Measurements from ENCODE around the gene ANXA11.

GRCh38 chr10:80207768-80208370 is 2.5 kb upstream of the ANXA11 start:
- TF ChIP-seq RAD21 (IDR thresholded peaks at IDR 0.05; ENCODE audit: low read depth) (no peak), EZH2 (IDR thresholded peaks at IDR 0.05) (no peak), CTCF (IDR thresholded peaks at IDR 0.05 in 2 of 3, conservative IDR thresholded peaks at IDR 0.05 in 1 of 3; ENCODE audit: borderline replicate concordance in 1 of 3, insufficient read depth in 1 of 3, low read depth in 2 of 3, low read length in 2 of 3) (no peak), JUND (IDR thresholded peaks at IDR 0.05) (no peak), EZH2phosphoT487 (IDR thresholded peaks at IDR 0.05; ENCODE audit: borderline replicate concordance) (no peak), ATF3 (IDR thresholded peaks at IDR 0.05) (no peak), POLR2AphosphoS5 (IDR thresholded peaks at IDR 0.05; ENCODE audit: low read depth, low read length) (no peak; the same call in 1 of the 2 replicates), POLR2A (IDR thresholded peaks at IDR 0.05; ENCODE audit: borderline replicate concordance, extremely low read depth, insufficient read depth, insufficient read length) (no peak), MAX (IDR thresholded peaks at IDR 0.05) (no peak), CBX3 (IDR thresholded peaks at IDR 0.05; ENCODE audit: low read depth) (no peak), ELF1 (IDR thresholded peaks at IDR 0.05; ENCODE audit: borderline replicate concordance, low read depth) (no peak), ZNF274 (IDR thresholded peaks at IDR 0.05; ENCODE audit: low read depth, low read length) (no peak), SIN3A (IDR thresholded peaks at IDR 0.05; ENCODE audit: low read depth) (no peak), YY1 (IDR thresholded peaks at IDR 0.05; ENCODE audit: extremely low read depth, insufficient replicate concordance, low read depth, low read length) (no peak)

Measured in HCT116 (cell line).